GM23248 (cell line): ENCODE results near the gene BCKDK.

ENCODE experiments used
- EZH2 ChIP-seq: fragments of 200-600 bp; sonication (generic); IDR thresholded peaks from 2 replicates; pipeline ENCODE4 v1.6.1; 2018; ENCODE audit warnings: antibody characterized with exemption, mild to moderate bottlenecking; ENCODE audit not compliant: insufficient read depth, poor library complexity, severe bottlenecking
- EZH2phosphoT487 ChIP-seq: fragments of 200-600 bp; sonication (generic); IDR thresholded peaks from 2 replicates; pipeline ENCODE4 v1.6.1; 2018; ENCODE audit warnings: antibody characterized with exemption, moderate library complexity, mild to moderate bottlenecking, low read depth; ENCODE audit not compliant: insufficient read depth

DNA sequence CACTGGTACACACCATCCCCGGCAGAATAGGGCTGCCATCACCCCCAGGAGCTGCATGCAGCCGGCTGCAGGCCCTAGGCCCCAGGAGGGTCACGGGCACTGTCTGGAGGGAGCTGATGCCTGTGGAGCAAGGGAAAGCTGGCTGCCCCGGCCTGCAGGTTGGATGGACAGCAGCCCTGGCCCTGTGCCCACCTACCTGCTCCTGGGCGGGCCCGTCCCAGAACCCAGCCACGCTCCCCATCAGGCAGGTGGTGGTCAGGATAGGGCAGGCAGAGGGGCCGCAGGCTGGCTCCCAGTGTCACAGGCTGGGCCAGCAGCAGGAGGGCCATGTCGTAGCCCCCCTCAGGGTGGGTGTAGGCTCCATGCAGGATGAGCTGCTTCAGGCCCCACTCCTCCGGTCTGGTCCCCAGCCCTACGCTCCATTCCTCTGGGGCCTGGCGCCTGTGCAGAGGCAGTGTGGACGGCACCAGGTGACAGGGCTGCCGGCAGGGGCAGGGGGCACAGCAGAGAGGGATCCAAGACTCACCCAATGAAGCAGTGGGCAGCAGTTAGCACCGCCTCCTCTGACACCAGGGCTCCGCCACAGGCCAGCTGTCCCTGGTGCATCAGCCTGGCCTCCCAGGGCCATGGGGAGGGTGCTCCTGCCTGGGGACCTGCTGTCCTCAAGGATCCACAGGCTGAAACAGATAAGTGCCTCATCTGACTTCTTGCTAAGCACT, 23.4 kb upstream of the BCKDK start:
- no peak for TF ChIP-seq EZH2
- no peak for TF ChIP-seq EZH2phosphoT487
